G401 (cell line): ENCODE measurements around the gene FBXW11. TPM values are rescaled to one million over a fixed set of nuclear protein-coding genes. Genes with fewer than 3 reads are reported as not detected.
"Not testable (repeated sequence)": the region's sequence is repeated elsewhere in the genome, so short reads cannot be mapped to it uniquely, and the experiment has no call there.

Experiments
- DNase-seq: peaks from one replicate; pipeline ENCODE4 v3.0.0-alpha.2; 2015; ENCODE audit warnings: low spot score
- in situ Hi-C: cut with HindIII; loops from 2 replicates; pipeline ENCODE4 v1.10.0; 2016; ENCODE audit warnings: low sequenced_read_pairs, mixed read lengths
- total RNA-seq: library from RNA; depleted of rRNA; stranded (reverse); fragments of >200 nt; shearing (Covaris generic); gene quantifications from 2 replicates; pipeline ENCODE4 v1.2.3, GENCODE V29; 2014

Gene FBXW11
- total RNA-seq, 1 experiment from 2014 or later = 68.7 TPM

GRCh38 chr5:171897231-171897630 lies 109.2 kb downstream of the FBXW11 start:
- in situ Hi-C loops = no loop called here
- no peak for DNase-seq

DNA sequence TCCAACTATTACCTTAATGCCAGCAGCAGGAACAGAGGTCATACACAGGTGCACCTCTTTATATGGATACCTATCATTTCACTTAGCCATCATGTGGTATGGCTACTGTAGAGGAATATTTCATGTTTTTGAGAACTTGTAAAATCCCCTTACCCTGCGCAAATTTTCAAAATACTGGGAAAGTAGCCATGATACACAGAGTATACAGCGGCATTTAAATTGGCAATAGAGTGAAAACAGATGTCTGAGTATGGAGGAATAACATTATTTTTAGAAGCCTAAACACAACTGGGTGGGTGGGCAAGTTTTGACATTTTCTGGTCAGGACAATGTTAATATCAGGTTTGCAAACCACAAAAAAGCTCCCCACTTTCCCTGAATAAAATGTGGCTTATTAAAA lies 111.4 kb downstream of the FBXW11 start:
- DNase-seq = no peak
- in situ Hi-C loops = no loop called here

GRCh38 chr5:171893290-171893886 lies 113.0 kb downstream of the FBXW11 start:
- in situ Hi-C loops = no loop called here
- peak; percentile 36 for DNase-seq

GRCh38 chr5:171891595-171891994 lies 114.8 kb downstream of the FBXW11 start:
- in situ Hi-C loops = no loop called here
- no peak for DNase-seq

DNA sequence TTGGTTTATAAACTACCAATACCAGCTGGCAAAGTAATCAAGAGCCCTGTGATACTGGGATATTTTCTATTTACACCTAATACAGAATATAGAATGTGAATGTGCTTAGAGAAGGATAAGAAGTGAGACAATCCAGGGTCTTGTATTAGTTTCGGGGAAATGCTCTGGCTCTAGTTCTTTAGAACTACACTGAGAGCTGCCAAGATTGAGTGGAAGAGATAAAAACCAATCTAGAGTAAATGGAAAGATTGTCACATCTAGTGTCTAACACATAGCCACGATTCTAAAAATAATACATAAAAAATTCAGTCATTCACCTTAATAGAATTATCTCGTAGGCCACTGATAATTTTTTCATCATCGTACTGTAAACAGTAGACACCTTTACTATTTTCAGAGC lies 115.3 kb downstream of the FBXW11 start:
- DNase-seq = no peak
- in situ Hi-C loops = no loop called here

DNA sequence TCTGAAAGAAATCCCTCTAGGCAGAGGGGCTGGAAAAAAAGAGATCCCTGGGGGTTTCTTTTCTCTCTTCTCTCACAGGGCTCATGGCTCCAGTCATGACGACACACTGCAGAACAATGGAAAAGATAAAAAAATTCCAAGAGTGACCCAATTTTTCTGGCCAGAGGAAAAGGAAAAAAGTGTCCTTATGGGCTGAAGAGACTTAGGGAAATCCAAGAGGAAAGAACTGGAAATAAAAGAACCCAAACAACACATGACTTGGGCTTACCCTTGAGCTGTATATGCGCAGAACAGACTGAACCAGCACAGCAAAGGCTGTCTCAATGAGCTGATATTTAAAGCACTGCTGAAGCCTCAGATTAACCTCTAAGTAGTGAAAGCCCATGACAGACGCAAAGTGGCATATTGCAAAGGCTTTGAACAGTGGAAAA lies 118.4 kb downstream of the FBXW11 start:
- in situ Hi-C loops = no loop called here
- DNase-seq = no peak

- in situ Hi-C loops, DNase-seq: not testable (repeated sequence)
Observed at GRCh38 chr5:171886037-171886436, 120.4 kb downstream of the FBXW11 start.

DNA sequence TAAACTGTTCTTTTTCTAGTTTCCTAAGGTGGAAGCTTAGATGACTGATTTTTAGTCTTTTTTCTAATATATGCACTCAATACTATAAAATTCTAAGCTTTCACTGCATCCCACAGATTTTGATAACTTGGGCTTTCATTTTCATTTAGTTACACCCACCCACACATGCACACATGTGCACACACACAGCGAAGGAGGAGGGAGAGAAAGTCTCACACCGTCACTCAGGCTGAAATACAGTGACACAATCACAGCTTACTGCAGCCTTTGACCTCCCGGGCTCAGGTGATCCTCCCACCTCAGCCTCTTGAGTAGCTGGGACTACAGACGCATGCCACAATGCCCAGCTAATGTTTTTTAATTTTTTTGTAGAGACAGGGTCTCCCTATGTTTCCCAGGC lies 124.3 kb downstream of the FBXW11 start:
- DNase-seq = no peak
- in situ Hi-C loops = no loop called here

GRCh38 chr5:171874234-171874633 lies 132.2 kb downstream of the FBXW11 start:
- DNase-seq = no peak
- in situ Hi-C loops = no loop called here

- no peak for DNase-seq
- in situ Hi-C loops = no loop called here
Observed at GRCh38 chr5:171872666-171873065, 133.8 kb downstream of the FBXW11 start.

- no peak for DNase-seq
- in situ Hi-C loops = no loop called here
Observed at GRCh38 chr5:171871711-171872110, 134.7 kb downstream of the FBXW11 start.

- DNase-seq = no peak
- in situ Hi-C loops = no loop called here
Observed at GRCh38 chr5:171869956-171870355, 136.5 kb downstream of the FBXW11 start.

DNA sequence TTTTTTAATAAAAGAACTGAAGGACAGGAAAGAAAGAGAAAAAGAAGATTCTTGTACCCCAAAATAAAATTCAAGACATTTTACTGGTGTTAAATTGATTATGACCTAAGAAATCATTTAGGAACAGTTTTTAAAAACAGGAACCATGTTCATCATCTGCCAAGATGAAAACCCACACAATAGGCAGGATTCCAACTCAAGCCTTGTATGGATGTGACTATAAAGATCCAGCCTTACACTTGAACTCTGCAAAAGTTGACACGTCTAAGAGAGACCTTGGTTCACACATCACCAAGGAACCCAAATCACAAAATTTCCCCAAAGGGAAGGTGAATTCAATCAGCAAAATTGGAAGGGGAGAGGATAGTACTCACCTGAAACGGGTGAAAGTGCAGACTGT lies 138.2 kb downstream of the FBXW11 start:
- in situ Hi-C loops = no loop called here
- DNase-seq = no peak

DNA sequence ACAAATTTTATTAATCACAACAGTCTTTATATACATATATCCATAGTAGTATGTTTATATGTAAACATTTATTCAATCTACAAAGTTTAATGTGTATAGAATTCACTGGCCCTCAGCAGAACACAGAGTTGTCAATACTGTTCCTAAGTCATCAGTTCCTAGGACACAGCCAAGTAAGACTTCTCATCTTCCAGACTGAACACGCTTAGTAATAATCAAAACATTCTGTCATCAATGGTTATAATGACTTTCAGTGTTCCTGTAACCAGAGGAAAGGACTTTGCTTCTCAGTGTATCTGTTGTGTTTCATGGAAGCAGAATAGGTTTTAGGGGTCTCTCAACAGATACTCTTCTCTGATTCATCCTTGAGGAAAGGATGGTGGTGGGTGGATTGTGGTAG lies 138.7 kb downstream of the FBXW11 start:
- DNase-seq = no peak
- in situ Hi-C loops = no loop called here

GRCh38 chr5:171865471-171865870 lies 141.0 kb downstream of the FBXW11 start:
- DNase-seq = no peak
- in situ Hi-C loops = no loop called here

DNA sequence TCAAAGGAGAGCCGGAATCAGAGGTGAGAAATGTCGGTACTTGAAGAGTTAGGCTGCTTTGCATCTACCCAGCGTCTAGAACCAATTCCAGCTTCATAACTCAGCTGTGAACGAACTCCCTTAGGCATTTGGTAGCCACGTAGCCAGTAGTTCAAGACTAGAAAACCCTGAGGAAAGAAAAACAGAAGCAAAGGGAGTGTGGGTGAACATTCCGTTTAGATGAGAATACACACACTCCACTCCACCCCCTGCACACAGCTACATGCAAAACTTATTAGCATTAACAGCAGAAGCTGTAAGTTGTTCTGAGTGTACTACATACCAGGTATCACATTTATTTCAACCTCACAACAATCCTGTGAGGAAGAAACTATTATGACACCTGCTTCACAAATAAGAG lies 142.5 kb downstream of the FBXW11 start:
- DNase-seq = no peak
- in situ Hi-C loops = no loop called here

- in situ Hi-C loops = no loop called here
- DNase-seq = peak; percentile 20
Observed at GRCh38 chr5:171862624-171863023, 143.8 kb downstream of the FBXW11 start.

GRCh38 chr5:171861381-171861780 lies 145.1 kb downstream of the FBXW11 start:
- DNase-seq = no peak
- in situ Hi-C loops = no loop called here

- in situ Hi-C loops = no loop called here
Observed at GRCh38 chr5:171858303-171858702, 148.1 kb downstream of the FBXW11 start.

DNA sequence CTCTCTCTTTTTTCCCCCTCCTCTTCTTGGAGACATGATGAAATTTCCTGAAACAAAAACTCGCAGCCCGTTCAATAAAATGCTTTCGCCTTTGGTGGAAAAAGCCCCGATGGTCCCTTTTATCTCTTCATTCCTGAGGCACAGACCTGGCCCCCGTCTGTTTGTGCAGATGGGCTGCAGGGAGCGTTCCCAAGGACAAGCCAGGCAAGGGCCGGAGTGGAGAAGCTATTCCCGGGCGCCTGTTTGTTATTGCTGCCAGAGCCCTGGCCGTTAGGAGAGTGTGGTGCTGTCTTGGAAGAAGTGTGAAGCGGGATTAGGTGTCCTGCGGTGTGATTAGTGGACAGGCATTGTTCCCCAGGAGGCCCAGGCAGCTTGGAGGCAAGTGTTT lies 149.0 kb downstream of the FBXW11 start:
- peak; percentile 54 for DNase-seq
- in situ Hi-C loops = no loop called here

More at GRCh38 chr5:171858303-171858702, 148.1 kb downstream of the FBXW11 start:
- DNase-seq = peak; percentile 7
